Measurements from ENCODE around the gene BCL11A. TPM values are rescaled to one million over a fixed set of nuclear protein-coding genes. Genes with fewer than 3 reads are reported as not detected.

The BCL11A gene
- total and polyA plus RNA-seq, 4 donors = 0.97 to 4.4 (median 2.0) TPM; not detected in 1

GRCh38 chr2:60479226-60480088, 74.0 kb downstream of the BCL11A start:
- H3K4me3 ChIP-seq (ENCODE audit: low read length in 2 of 2) = no peak overlapping the region
- WGBS, 2 donors = 73 to 87% methylated on average over 22 of the region's 22 CpGs
- H3K27me3 ChIP-seq (ENCODE audit: control insufficient read depth in 1 of 2, insufficient read depth in 2 of 2, low read length in 1 of 2) = no peaks in the 10 kb centered on the region
- H3K27ac ChIP-seq (ENCODE audit: low read depth in 1 of 2, low read length in 2 of 2) = no peak overlapping the region
- intact Hi-C loops (cut with DNase I) = no loop called here
- no peaks in the 10 kb centered on the region for H3K36me3 ChIP-seq (ENCODE audit: control insufficient read depth in 1 of 2, insufficient read depth in 2 of 2, low read length in 1 of 2)
- no peak for ATAC-seq (ENCODE audit: low FRiP score)
- no peaks in the 10 kb centered on the region for H3K4me1 ChIP-seq (ENCODE audit: control insufficient read depth in 1 of 2, insufficient read depth in 2 of 2, low read length in 2 of 2)
- no peaks in the 10 kb centered on the region for H3K9me3 ChIP-seq (ENCODE audit: control insufficient read depth, low read length)
- no peak for DNase-seq

DNA sequence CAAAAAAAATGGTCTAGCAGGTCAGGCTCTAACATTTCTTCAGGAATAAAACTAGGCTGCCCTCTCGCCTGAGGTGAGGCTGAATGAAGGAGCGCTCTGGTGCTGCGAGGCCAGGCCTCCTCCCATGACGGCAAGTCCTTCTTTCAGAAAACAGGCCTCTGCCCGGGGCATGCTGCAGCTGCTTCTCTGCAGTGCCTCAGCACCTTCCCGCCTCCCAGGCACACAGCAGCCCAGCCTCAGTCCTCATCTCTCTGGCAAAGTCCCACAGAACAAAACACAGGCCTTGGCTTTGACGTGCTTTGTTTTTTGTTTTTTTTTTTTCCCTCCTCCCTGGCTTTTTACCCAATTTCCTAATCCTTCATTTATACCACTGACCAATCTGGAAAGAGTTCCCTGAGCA, 74.8 kb downstream of the BCL11A start:
- no peak overlapping the region for H3K27ac ChIP-seq (ENCODE audit: low read depth in 1 of 2, low read length in 2 of 2)
- intact Hi-C loops (cut with DNase I) = no loop called here
- no peaks in the 10 kb centered on the region for H3K27me3 ChIP-seq (ENCODE audit: control insufficient read depth in 1 of 2, insufficient read depth in 2 of 2, low read length in 1 of 2)
- no peak overlapping the region for H3K4me3 ChIP-seq (ENCODE audit: low read length in 2 of 2)
- H3K9me3 ChIP-seq (ENCODE audit: control insufficient read depth, low read length) = no peaks in the 10 kb centered on the region
- H3K36me3 ChIP-seq (ENCODE audit: control insufficient read depth in 1 of 2, insufficient read depth in 2 of 2, low read length in 1 of 2) = no peaks in the 10 kb centered on the region
- 44 to 53% methylated on average over 7 of the region's 7 CpGs for WGBS, 2 donors
- no peak for DNase-seq
- ATAC-seq (ENCODE audit: low FRiP score) = no peak
- H3K4me1 ChIP-seq (ENCODE audit: control insufficient read depth in 1 of 2, insufficient read depth in 2 of 2, low read length in 2 of 2) = no peaks in the 10 kb centered on the region

- no peak for DNase-seq
- Histone ChIP-seq H3K27me3 (ENCODE audit: control insufficient read depth in 1 of 2, insufficient read depth in 2 of 2, low read length in 1 of 2) (no peaks in the 10 kb centered on the region), H3K27ac (ENCODE audit: low read depth in 1 of 2, low read length in 2 of 2) (no peak overlapping the region), H3K4me1 (ENCODE audit: control insufficient read depth in 1 of 2, insufficient read depth in 2 of 2, low read length in 2 of 2) (no peaks in the 10 kb centered on the region), H3K4me3 (ENCODE audit: low read length in 2 of 2) (no peak overlapping the region), H3K9me3 (ENCODE audit: control insufficient read depth, low read length) (no peaks in the 10 kb centered on the region), H3K36me3 (ENCODE audit: control insufficient read depth in 1 of 2, insufficient read depth in 2 of 2, low read length in 1 of 2) (no peaks in the 10 kb centered on the region)
- intact Hi-C loops (cut with DNase I) = no loop called here
- no peak for ATAC-seq (ENCODE audit: low FRiP score)
- 66 to 78% methylated on average over 2 of the region's 2 CpGs for WGBS, 2 donors
Observed at GRCh38 chr2:60476206-60476954, 77.1 kb downstream of the BCL11A start.

GRCh38 chr2:60475123-60475830, 78.2 kb downstream of the BCL11A start:
- no peak overlapping the region for H3K27ac ChIP-seq (ENCODE audit: low read depth in 1 of 2, low read length in 2 of 2)
- DNase-seq (no peak), ATAC-seq (ENCODE audit: low FRiP score) (no peak)
- no peaks in the 10 kb centered on the region for H3K36me3 ChIP-seq (ENCODE audit: control insufficient read depth in 1 of 2, insufficient read depth in 2 of 2, low read length in 1 of 2)
- intact Hi-C loops (cut with DNase I) = no loop called here
- no peaks in the 10 kb centered on the region for H3K27me3 ChIP-seq (ENCODE audit: control insufficient read depth in 1 of 2, insufficient read depth in 2 of 2, low read length in 1 of 2)
- 93% methylated on average over 6 of the region's 6 CpGs for WGBS, 2 donors
- H3K4me3 ChIP-seq (ENCODE audit: low read length in 2 of 2) = no peak overlapping the region
- no peaks in the 10 kb centered on the region for H3K9me3 ChIP-seq (ENCODE audit: control insufficient read depth, low read length)
- H3K4me1 ChIP-seq (ENCODE audit: control insufficient read depth in 1 of 2, insufficient read depth in 2 of 2, low read length in 2 of 2) = no peaks in the 10 kb centered on the region

DNA sequence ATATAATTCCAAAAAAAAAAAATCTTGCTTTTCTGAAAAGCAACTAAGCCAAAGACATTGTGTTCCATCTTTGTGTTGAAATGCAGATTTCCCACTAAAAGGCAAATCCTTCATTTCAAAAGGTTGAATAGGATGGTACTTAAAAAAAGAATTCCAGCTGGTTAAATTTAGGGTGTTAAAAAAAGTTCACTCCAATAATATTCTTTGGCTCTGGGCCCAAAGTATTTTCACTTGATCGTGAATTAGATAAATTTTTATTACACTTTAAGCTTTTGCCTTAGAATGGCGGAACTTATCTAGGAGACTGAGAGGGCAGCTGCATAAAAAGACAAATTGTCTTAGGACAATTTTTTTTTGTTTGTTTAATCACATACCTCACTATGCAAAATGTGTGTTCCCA, 79.2 kb downstream of the BCL11A start:
- H3K36me3 ChIP-seq (ENCODE audit: control insufficient read depth in 1 of 2, insufficient read depth in 2 of 2, low read length in 1 of 2) = no peaks in the 10 kb centered on the region
- DNase-seq (no peak), ATAC-seq (ENCODE audit: low FRiP score) (no peak)
- 56 to 58% methylated on average over 2 of the region's 2 CpGs for WGBS, 2 donors
- H3K27ac ChIP-seq (ENCODE audit: low read depth in 1 of 2, low read length in 2 of 2) = no peak overlapping the region
- intact Hi-C loops (cut with DNase I) = no loop called here
- no peaks in the 10 kb centered on the region for H3K9me3 ChIP-seq (ENCODE audit: control insufficient read depth, low read length)
- H3K27me3 ChIP-seq (ENCODE audit: control insufficient read depth in 1 of 2, insufficient read depth in 2 of 2, low read length in 1 of 2) = no peaks in the 10 kb centered on the region
- no peak overlapping the region for H3K4me3 ChIP-seq (ENCODE audit: low read length in 2 of 2)
- H3K4me1 ChIP-seq (ENCODE audit: control insufficient read depth in 1 of 2, insufficient read depth in 2 of 2, low read length in 2 of 2) = no peaks in the 10 kb centered on the region

DNA sequence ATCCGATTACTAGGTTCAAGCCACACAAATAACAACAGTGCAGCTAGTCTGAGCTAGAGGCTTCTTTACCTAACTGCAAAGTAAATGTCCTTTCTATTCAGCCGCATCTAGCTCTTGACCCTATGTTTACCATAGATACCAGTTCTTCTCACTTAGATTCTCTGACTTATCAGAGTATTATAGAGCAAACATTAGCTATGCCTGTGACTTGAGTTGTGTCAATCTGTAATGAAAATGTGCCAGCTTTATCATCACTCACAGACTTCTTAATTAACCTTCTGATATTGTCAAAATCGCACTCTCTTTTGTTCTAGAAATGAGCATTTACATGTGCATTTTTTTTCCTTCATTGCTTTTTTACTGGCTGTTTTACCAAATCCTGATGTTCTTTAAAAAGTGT, 79.9 kb downstream of the BCL11A start:
- H3K36me3 ChIP-seq (ENCODE audit: control insufficient read depth in 1 of 2, insufficient read depth in 2 of 2, low read length in 1 of 2) = no peaks in the 10 kb centered on the region
- H3K27me3 ChIP-seq (ENCODE audit: control insufficient read depth in 1 of 2, insufficient read depth in 2 of 2, low read length in 1 of 2) = no peaks in the 10 kb centered on the region
- intact Hi-C loops (cut with DNase I) = no loop called here
- no peaks in the 10 kb centered on the region for H3K9me3 ChIP-seq (ENCODE audit: control insufficient read depth, low read length)
- no peak overlapping the region for H3K4me3 ChIP-seq (ENCODE audit: low read length in 2 of 2)
- ATAC-seq (ENCODE audit: low FRiP score) (no peak), DNase-seq (no peak)
- 93 to 98% methylated on average over 3 of the region's 3 CpGs for WGBS, 2 donors
- H3K4me1 ChIP-seq (ENCODE audit: control insufficient read depth in 1 of 2, insufficient read depth in 2 of 2, low read length in 2 of 2) = no peaks in the 10 kb centered on the region
- H3K27ac ChIP-seq (ENCODE audit: low read depth in 1 of 2, low read length in 2 of 2) = no peak overlapping the region

GRCh38 chr2:60472663-60473289, 80.7 kb downstream of the BCL11A start:
- no peak overlapping the region for H3K27ac ChIP-seq (ENCODE audit: low read depth in 1 of 2, low read length in 2 of 2)
- 91 to 95% methylated on average over 5 of the region's 5 CpGs for WGBS, 2 donors
- no peaks in the 10 kb centered on the region for H3K27me3 ChIP-seq (ENCODE audit: control insufficient read depth in 1 of 2, insufficient read depth in 2 of 2, low read length in 1 of 2)
- no peaks in the 10 kb centered on the region for H3K9me3 ChIP-seq (ENCODE audit: control insufficient read depth, low read length)
- DNase-seq (no peak), ATAC-seq (ENCODE audit: low FRiP score) (no peak)
- no peaks in the 10 kb centered on the region for H3K36me3 ChIP-seq (ENCODE audit: control insufficient read depth in 1 of 2, insufficient read depth in 2 of 2, low read length in 1 of 2)
- intact Hi-C loops (cut with DNase I) = no loop called here
- H3K4me1 ChIP-seq (ENCODE audit: control insufficient read depth in 1 of 2, insufficient read depth in 2 of 2, low read length in 2 of 2) = no peaks in the 10 kb centered on the region
- no peak overlapping the region for H3K4me3 ChIP-seq (ENCODE audit: low read length in 2 of 2)

DNA sequence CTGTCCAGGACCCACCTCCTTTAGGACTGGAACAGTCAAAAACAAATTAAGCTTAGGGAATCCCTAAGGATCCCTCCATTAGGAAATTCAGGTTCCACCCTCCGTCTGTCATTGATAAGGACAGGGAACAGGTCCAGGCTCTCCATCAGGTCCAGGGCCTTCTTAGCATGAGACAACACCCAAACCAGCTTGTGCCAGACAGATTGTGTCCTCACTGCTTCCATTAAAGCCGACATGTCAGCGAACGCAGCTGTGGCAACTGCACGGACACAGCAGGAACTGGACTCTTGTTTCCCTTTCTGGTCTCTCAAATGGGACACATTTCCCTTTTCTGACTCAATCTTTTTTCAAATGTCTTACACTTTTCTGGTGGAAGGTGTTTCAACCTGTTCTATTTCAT, 81.4 kb downstream of the BCL11A start:
- Histone ChIP-seq H3K4me3 (ENCODE audit: low read length in 2 of 2) (no peak overlapping the region), H3K36me3 (ENCODE audit: control insufficient read depth in 1 of 2, insufficient read depth in 2 of 2, low read length in 1 of 2) (no peaks in the 10 kb centered on the region), H3K27ac (ENCODE audit: low read depth in 1 of 2, low read length in 2 of 2) (no peak overlapping the region), H3K27me3 (ENCODE audit: control insufficient read depth in 1 of 2, insufficient read depth in 2 of 2, low read length in 1 of 2) (no peaks in the 10 kb centered on the region), H3K4me1 (ENCODE audit: control insufficient read depth in 1 of 2, insufficient read depth in 2 of 2, low read length in 2 of 2) (no peaks in the 10 kb centered on the region), H3K9me3 (ENCODE audit: control insufficient read depth, low read length) (no peaks in the 10 kb centered on the region)
- peak in 1 of 2 donors; percentile 63 for DNase-seq
- 90 to 91% methylated on average over 5 of the region's 5 CpGs for WGBS, 2 donors
- intact Hi-C loops (cut with DNase I) = no loop called here
- ATAC-seq (ENCODE audit: low FRiP score) = no peak
